GM18909 (cell line): Measurements from ENCODE around the gene GIPC2.

Source experiments
- ATAC-seq: cut with Tn5 transposase; IDR thresholded peaks from one replicate; pipeline ENCODE4 v1.9.1; 2021; ENCODE audit warnings: mild to moderate bottlenecking; ENCODE audit not compliant: unreplicated experiment, poor library complexity

Gene GIPC2

DNA sequence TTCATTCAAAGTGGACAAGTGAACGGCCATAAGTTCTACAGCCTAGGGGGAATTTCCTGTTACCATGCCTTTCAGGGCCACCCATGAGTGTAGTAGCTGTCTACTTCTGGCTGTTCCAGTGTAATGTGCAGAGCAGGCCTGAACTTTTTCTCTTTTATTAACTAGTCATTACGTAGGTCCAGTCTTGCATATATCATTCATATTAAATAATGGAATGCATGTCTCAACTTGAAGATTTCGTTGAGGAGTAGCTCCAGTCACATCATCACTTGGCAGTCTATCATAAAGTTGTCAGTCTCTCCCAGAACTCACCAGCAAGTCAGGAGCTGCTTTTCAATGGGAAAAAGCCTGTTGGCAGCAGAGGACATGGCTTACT lies 12.0 kb upstream of the GIPC2 start:
- ATAC-seq = no peak

DNA sequence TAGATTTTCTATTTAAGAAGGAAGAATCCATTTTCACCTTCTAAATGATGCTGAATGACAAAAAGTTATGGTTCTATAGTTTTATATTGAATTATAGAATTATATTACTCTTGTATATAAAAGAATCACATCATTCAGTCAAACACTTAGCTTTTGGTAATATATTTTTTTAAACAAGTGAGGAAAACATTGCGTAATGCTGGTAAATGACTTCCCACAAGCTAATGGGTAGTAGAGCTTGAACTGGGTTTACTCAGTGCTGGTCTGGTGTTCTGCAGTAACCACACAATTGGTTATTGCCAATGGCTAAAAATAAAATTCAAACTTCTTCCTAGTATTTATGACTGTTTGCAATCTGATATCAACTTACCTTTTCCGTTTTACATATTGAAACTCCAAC lies 10.6 kb upstream of the GIPC2 start:
- ATAC-seq = no peak

DNA sequence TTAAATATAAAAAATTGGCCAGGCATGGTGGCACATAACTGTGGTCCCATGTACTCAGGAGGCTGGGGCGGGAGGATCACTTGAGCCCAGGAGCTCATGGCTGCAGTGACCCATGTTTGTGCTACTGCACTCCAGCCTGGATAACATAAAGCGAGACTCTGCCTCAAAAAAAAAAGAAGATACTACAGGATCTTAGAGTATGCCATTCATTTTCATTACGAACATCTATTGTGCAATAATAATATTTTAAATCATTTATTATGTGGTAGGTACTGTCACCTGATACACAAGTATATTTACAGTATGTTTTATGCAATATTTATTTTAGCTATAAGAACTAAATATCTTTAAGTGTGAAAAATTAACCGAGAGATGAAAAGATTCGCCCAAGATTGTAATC lies 9.3 kb upstream of the GIPC2 start:
- no peak for ATAC-seq

DNA sequence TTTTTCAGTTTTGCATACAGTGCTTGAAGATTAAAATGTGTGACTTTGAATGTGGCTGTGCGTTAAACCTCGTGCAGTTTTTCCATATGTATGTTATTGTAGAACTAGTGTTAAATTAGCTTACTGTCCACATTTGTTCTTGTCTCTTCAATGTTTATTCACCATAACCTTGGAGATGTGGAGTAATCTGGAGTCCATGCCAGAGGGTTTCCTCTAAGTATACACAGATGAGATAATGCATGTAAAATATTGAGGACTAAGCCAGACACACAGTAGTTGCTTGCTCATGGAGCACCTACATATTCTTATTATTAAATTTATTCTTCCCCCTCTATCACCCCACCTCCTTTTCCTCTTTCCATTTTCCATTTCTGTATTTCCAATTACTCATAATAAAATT lies 7.7 kb upstream of the GIPC2 start:
- no peak for ATAC-seq

DNA sequence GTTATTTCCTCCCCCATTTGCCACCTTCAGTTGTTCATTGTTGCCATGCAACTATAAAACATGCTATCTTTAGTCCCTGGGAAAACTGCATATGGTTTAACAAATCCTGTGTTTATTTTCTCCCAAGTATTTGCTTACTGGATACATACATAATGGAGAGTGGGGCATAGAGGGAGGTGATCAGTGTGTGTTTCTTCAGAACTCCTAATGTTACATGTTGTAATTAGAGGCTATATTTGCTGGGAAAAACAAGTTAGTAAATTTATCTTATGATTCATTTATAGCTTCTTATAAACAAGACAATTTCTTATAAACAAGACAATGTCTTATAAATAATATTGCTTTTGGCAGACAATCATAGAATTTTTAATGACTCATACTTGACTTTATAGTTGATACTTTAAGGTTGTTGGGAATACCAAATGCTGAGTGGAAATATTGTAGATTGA lies 7.3 kb upstream of the GIPC2 start:
- no peak for ATAC-seq

DNA sequence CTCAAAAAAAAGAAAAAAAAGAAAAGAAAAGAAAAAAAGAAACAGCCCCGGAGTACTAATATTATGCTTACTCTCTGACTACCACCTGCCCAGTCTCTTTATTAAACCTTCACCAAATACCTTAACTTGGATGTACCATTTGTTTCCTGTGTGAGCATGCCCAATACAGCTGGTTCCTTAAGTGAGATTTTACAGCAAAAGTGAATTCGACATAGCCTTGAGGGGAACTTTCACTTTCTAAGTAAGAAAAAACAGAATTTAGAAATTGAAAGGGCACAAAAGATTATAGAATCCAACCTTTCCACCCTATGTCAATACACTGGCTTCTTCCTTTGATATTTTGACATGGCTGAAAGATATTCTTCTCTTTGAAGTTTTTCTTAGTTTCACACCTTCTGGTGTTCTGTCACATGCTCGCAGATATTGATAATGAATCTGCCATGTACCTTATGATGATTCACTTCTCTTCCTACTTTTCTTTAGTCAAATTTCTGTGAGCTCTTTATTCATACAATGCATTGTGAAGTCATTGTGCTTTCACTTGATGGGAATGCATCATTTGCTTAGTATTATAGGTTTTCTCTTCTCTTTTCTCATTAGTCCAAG lies 5.2 kb upstream of the GIPC2 start:
- ATAC-seq = no peak

DNA sequence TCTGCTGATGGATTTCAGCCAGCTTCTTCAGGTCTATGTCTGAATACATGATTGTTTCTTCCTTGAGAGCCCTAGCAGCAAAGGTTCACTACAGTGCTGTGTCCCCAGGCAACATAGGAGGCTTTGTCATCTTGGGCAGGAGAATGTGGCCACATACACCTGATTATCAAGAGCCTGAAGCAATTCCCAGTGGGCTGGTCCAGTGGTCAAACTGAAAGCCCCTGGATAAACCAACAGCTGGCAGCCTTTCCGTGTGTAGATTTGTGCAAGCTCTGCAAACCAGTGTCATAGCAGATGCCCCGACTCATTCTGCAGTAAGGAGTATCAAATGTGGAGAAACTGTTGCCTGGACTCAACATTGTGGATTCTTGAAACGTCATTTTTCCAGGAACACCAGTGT lies 2.3 kb upstream of the GIPC2 start:
- no peak for ATAC-seq

DNA sequence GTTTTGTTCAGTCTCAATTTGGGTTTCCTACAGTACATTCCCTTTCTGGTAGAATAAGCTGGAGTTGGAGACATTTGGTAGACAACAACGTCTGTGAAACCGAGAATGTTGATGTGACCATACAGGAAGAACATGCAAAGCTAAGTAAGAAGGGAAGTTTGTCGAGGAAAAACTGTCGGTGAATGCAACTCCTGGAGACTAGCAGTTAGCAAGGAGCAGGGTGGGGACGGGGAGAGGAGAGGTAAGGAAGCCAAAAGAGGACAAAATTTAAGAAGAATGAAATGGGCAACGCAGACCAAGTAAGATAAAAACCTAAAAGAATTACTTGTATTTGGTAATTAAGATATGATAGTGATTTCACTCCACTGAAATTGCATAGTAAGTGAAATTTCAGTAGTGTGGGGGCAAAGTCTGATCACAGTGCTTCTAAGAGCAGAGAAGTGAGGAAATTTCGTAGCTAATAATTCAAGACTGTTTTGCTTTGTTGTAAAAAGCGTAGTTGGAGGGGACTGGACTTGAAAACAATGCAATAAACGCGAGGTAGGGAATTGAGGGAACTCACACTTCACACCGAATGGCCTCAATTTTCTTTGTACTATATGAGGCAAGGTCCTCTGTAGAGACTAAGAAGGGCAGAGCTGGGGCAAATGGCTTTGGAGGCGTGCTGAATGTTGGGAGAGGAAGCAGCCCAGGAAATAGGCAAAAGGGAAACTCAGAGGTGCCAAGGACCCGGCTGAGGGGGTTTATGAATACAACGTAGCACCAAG lies 787 bp upstream of the GIPC2 start:
- no peak for ATAC-seq

DNA sequence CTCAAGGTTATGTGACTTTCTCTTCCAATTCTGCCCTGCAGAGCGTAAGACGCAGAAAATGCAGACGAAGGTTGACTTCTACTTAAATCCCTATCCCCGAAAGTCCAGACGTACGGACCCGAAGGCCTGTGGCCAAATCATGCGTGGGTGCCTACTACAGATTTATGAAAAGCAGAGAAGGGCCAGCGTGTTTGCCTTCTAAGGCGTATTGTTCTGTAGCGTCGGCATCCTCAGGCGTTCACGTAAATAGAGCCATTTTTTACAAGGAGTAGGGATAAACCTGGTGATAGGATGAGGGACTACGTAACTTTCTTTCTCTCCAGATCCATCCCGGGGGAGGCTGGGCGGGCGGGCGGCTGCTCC lies 222 bp upstream of the GIPC2 start:
- no peak for ATAC-seq

DNA sequence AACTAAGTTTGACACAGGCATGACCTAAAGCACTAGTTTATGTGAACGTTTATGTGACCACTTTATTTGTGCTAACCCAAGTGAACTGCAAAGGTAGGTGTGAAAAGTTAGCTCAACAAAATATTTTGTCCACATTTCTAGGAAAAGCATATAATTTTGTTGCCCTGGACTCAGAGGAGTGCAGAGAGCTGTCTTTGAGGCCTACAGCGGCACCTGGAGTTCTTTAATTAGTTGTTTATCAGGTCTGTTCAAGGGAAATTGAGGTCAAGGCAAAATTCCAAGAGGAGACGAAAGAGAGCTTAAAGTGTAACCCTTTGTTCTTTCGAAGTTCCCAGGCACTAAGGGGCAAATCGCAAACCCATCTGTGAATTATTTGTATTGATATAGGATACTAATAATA lies 1.3 kb downstream of the GIPC2 start:
- no peak for ATAC-seq

DNA sequence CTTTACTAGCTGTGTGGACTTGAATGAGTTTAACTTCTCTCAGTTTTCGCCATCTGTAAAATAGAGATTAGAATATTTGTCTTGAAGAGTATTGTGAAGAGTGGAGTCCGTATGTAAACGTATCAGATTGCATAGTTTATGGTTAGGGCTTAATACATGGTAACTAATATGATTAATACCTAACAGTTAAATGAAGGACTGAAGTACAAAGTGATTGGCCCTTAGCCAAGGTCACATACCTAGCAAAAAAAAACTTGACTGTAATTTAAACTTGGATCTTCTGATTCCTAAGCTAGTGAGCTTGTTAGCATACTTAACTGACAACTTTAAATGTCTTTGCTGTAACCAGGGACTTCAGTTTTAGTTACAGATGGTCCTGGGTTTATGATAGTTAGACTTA lies 1.9 kb downstream of the GIPC2 start:
- ATAC-seq = no peak

DNA sequence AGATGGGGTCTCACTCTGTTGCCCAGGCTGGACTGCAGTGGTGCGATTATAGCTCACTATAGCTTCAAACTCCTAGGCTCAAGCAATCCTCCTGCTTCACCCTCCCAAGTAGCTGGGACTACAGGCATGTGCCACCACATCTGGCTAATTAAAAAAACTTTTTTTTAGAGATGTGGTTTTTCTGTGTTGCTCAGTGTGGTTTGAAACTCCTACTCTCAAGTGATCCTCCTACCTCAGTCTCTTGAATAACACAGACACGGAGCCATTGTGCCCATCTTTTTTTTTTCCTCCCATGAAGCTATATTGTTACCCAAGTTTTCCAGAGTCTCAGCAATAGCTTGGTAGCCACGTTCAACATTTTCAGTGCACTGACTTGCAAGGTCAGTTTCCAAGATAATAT lies 2.7 kb downstream of the GIPC2 start:
- ATAC-seq = no peak

DNA sequence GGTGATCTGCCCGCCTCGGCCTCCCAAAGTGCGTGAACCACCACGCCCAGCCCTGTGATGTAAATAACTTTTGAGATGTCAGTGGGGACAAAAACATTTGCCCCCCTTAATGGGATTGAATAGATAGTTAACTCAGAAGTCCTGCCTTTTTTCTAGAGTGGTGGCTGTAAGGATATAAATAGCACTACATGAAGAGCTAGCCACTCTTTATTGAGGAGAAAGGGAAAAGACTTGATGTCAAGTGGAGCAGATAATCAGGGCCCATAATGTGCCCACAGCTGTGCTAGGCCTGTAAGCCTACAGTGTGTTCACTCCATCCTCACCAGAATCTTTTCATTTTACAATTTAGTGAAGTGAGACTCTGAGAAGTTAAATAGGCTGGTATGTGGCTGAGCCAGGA lies 3.6 kb downstream of the GIPC2 start:
- ATAC-seq = no peak

DNA sequence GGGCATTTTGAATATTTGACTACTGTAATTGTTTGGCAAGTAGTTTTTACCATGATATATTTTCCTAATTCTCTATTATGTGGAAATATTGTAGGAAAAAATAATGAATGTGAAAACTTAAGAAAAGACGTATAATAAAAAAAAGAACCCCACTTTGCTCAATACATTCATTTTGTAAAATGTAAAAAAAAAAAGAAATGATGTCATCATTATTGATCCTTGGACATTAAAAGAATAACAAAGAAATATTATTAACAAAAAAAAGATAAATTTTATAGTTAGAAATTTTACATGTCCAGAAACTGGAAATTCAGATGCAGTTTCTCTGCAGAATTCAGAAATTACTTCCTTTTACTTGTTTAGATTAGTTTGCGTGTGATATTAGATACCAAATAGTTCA lies 5.2 kb downstream of the GIPC2 start:
- no peak for ATAC-seq

DNA sequence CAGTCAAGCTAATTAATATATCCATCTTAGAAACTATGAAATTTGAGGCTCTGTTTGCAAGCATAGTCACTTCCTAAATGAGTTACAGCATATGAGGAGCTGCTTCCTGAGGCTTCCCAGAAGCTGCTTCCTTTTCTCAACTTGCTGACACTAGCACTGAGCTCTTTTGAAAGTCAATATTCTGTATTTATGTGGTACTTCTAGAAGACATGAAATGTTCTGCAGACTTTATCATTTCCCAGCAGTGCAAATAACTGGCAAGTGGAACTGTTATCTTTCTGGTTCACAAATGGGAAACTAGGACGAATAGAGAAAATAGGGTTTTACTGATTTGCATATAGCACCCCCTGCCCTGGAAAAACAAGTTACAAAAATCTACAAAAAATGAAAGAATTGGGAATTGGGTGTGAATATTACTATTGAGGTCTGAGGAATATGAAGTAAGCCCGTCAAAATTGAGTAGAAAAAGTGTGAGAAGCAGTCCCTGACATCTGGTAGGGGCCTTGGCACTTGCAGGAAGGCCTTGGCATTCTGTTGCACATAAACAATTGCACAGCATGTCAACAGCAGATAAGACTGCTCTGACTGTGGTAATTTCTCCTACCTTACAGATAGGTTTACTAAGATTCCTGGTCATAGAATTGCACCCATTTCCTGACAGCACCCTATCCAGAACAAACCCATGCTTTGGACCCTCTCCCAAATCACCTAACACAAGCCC lies 7.1 kb downstream of the GIPC2 start:
- ATAC-seq = no peak

DNA sequence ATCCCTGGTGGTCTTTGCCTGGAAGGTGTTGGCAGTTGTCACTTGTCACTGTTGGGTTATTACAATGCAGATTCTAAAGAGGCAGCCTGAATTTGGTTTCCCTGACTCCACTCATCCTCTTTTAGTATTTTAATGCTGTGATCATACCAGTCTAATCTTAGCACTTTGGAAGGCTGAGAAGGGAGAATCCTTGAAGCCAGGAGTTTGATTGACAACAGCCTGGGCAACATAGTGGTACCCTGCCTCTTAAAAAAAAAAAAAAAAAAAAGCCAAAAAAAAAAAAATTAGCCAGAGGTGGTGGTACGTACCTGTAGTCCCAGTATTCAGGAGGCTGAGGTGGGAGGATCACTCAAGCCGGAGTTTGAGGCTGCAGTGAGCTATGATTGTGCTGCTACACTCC lies 7.7 kb downstream of the GIPC2 start:
- no peak for ATAC-seq

DNA sequence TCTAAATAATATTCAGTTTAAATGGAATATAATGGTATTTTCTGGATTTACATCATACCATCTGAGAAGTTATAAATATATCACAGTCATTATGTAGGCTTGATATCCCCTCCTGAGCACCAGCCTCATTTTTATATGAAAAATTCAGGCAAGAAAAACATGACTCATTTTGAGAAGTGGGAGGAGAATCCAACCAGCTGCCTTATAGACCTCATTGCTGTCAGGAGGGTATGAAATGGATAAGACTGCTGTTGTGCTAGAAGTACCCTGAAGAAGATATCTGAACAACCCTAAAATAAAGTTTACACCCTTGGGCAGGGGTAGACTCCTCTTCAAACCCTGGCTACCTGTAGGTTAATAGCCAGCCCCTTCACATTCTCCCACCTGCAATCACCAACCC lies 8.8 kb downstream of the GIPC2 start:
- no peak for ATAC-seq

DNA sequence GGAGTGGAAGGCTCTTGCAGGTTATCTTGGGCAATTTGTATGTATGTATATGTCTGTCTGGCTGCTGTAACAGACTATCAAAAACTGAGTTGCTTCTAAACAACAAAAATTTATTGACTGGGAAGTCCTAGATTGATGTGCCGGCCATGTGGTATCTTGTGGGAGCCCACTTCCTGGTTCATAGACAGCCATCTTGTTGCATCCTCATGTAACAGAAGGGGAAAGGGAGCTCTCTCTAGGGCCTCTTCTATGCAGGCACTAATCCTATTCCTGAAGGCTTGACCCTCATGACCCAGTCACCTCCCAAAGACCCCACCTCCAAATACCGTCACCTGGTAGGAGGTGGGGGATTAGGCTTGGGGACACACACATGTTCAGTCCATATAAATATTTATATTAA lies 9.2 kb downstream of the GIPC2 start:
- ATAC-seq = no peak

DNA sequence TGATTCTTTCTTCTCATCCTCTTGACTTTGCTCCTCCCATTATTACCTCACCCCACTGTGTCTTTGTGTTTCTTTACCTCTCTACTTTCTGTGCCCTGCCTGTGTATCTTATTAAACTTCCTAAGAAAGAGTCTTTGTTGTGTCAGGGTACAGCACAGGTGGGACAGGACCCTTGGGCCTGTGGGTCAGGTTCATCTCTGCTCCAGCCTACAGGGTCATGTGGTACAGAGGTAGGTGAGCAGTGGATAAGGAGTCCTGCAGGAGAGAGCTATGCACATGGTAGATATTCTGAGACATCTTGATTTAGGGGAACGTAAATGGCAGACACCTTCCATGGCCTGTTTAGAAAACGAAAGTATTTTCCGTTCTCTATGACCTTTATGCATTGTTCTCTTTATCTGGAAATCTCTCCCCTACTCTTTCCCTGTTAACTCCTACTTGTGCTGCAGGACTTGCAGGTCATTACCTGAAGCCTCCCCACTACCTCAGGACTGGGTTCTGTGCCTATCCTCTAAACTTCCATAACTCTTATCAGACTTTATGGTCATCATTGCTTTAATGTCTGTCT lies 9.9 kb downstream of the GIPC2 start:
- ATAC-seq = no peak

DNA sequence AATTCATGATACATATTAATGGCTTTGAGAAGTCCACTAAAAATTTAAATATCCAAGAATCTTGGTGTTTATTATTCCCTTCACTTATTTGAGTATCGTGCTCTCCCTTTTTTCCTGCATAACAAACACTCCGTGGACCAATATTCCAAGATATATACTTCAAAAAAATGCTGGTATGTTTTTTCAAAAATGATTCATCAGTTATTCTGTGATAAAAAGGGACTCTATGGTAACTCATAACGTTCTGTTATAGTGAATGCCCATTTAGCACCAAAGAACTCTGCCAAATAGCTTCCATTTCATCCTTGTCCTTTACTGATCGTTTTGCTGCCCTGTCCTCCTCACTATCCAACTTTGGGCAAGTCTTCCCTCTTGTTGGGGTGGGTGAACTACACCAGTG lies 12.9 kb downstream of the GIPC2 start:
- no peak for ATAC-seq

DNA sequence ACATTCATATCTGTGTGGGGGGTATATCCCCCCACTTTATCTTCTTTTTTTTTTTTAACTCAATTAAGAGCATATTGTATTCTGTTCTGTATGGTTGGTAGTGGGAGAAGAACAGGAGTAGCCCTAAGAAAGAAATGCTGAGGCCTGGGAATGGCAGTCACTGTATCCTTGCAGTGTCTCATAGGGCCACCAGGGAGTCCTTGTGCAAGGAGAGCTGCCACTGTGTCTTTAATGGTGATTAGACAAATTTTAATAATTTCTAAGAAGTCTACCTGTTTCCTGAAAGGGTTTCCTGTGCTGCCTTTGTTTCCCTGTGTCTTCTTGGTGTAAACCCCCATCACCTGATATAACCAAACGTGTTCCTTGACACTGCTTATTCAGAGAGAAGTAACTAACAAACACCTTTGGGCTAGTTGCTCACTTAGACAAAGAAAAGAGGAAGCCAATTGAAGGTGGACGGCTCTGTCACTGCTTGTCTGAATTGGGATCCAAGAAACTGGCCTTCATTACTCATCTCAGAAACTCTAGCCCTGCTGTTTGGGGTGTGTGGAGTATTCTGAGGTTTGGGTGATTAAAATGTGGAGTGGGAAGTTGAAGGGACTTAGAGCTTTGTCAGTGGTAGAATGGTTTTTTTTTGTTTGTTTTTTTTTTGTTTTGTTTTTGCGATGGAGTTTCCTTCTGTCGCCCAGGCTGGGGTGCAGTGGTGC lies 15.2 kb downstream of the GIPC2 start:
- peak; percentile 76 for ATAC-seq
